ENCODE measurements around the gene NFKB1. TPM values are rescaled to one million over a fixed set of nuclear protein-coding genes. Genes with fewer than 3 reads are reported as not detected.
"Not testable (repeated sequence)": the region's sequence is repeated elsewhere in the genome, so short reads cannot be mapped to it uniquely, and the experiment has no call there.

NFKB1 gene
- total RNA-seq, 1 donor from 2014 or later: 24.6 TPM

DNA sequence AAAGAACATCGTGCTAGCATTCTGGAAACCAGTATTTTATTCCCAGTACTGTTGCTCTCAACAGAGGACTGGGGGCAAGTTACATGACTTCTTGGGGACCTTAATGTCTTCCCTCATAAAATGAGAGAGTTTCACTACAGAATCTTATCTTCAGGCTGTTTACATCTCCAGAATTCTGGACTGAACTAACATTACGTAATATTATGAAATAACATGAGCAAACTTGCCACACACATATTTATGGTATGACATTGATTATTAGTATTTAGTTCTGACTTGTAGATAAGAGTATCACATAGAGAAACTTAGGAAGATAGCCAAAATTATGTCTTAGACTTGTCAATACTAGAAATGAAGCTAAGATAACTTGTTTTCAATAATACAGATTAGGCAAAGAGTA lies 68.0 kb downstream of the NFKB1 start:
- Mint-ChIP-seq H3K4me1 (no peaks in the 10 kb centered on the region), H3K27ac (ENCODE audit: unreplicated experiment) (no peak overlapping the region), H3K27me3 (ENCODE audit: low read depth) (no peaks in the 10 kb centered on the region), H3K4me3 (no peak overlapping the region), H3K36me3 (ENCODE audit: low read depth) (peaks cover 19% of the 10 kb centered on the region), H3K9me3 (peaks cover 3% of the 10 kb centered on the region)
- TF ChIP-seq, protein P1, sequence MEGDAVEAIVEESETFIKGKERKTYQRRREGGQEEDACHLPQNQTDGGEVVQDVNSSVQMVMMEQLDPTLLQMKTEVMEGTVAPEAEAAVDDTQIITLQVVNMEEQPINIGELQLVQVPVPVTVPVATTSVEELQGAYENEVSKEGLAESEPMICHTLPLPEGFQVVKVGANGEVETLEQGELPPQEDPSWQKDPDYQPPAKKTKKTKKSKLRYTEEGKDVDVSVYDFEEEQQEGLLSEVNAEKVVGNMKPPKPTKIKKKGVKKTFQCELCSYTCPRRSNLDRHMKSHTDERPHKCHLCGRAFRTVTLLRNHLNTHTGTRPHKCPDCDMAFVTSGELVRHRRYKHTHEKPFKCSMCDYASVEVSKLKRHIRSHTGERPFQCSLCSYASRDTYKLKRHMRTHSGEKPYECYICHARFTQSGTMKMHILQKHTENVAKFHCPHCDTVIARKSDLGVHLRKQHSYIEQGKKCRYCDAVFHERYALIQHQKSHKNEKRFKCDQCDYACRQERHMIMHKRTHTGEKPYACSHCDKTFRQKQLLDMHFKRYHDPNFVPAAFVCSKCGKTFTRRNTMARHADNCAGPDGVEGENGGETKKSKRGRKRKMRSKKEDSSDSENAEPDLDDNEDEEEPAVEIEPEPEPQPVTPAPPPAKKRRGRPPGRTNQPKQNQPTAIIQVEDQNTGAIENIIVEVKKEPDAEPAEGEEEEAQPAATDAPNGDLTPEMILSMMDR (conservative IDR thresholded peaks at IDR 0.05): no peak
- no peak for DNase-seq (ENCODE audit: low read depth, low spot score)

DNA sequence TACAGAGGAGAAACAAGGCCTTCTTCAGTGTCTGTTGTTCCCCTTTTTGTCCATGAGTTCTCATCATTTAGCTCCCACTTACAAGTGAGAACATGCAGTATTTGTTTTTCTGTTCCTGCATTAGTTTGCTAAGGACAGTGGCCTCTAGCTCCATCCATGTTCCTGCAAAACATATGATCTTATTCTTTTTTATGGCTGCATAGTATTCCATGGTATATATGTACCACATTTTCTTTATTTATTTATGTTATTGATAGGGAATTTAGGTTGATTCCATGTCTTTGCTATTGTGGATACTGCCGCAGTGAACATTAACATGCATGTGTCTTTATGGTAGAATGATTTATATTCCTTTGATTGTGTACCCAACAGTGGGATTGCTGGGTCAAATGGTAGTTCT lies 69.1 kb downstream of the NFKB1 start:
- peaks cover 19% of the 10 kb centered on the region for H3K36me3 Mint-ChIP-seq (ENCODE audit: low read depth)
- H3K4me1 Mint-ChIP-seq; H3K27me3 Mint-ChIP-seq (ENCODE audit: low read depth); H3K27ac Mint-ChIP-seq (ENCODE audit: unreplicated experiment); H3K9me3 Mint-ChIP-seq; DNase-seq (ENCODE audit: low read depth, low spot score); H3K4me3 Mint-ChIP-seq: not testable (repeated sequence)

DNA sequence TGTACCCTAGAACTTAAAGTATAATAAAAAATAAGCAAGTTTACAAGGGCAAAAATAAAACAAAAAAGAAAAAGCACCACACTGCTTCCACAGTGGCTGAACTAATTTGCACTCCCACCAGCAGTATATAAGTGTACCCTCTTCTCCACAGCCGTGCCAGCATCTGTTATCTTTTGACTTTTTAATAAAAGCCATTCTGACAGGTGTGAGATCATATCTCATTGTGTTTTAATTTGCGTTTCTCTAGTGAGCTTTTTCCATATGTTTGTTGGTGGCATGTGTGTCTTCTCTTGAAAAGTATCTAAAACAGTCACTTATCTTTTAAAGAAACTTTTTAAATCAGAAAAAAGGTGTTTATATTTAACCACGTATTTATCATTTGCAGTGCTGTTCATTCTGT lies 71.3 kb downstream of the NFKB1 start:
- peaks cover 3% of the 10 kb centered on the region for H3K9me3 Mint-ChIP-seq
- H3K27me3 Mint-ChIP-seq (ENCODE audit: low read depth): no peaks in the 10 kb centered on the region
- TF ChIP-seq, protein P1 (conservative IDR thresholded peaks at IDR 0.05): no peak
- no peak for DNase-seq (ENCODE audit: low read depth, low spot score)
- H3K27ac Mint-ChIP-seq (ENCODE audit: unreplicated experiment): no peak overlapping the region
- no peak overlapping the region for H3K4me3 Mint-ChIP-seq
- H3K4me1 Mint-ChIP-seq: peaks cover 6% of the 10 kb centered on the region
- peaks cover 23% of the 10 kb centered on the region for H3K36me3 Mint-ChIP-seq (ENCODE audit: low read depth)

DNA sequence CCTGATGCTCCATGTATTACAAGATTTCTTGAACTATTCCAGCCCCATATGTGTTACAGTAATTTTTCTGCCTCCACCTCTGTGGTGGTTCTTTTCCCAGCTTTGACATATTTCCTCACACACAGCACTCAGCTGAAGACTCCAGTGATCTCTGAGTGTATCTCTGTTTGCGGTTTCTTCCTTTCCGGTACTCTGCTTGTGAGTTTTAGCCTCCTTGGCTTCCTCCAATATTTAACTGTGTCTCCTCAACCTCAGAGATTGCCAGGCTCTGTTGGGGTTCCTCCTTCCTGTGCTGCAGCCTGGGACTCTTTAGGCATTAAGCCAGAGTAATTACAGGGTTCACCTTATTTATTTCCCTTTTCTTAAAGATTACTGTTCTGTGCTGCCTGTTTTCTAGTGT lies 73.2 kb downstream of the NFKB1 start:
- H3K9me3 Mint-ChIP-seq: peaks cover 3% of the 10 kb centered on the region
- DNase-seq (ENCODE audit: low read depth, low spot score): no peak
- H3K27me3 Mint-ChIP-seq (ENCODE audit: low read depth): no peaks in the 10 kb centered on the region
- H3K36me3 Mint-ChIP-seq (ENCODE audit: low read depth): peaks cover 23% of the 10 kb centered on the region
- peaks cover 6% of the 10 kb centered on the region for H3K4me1 Mint-ChIP-seq
- H3K4me3 Mint-ChIP-seq: no peak overlapping the region
- H3K27ac Mint-ChIP-seq (ENCODE audit: unreplicated experiment): no peak overlapping the region
- TF ChIP-seq, protein P1 (conservative IDR thresholded peaks at IDR 0.05): no peak

DNA sequence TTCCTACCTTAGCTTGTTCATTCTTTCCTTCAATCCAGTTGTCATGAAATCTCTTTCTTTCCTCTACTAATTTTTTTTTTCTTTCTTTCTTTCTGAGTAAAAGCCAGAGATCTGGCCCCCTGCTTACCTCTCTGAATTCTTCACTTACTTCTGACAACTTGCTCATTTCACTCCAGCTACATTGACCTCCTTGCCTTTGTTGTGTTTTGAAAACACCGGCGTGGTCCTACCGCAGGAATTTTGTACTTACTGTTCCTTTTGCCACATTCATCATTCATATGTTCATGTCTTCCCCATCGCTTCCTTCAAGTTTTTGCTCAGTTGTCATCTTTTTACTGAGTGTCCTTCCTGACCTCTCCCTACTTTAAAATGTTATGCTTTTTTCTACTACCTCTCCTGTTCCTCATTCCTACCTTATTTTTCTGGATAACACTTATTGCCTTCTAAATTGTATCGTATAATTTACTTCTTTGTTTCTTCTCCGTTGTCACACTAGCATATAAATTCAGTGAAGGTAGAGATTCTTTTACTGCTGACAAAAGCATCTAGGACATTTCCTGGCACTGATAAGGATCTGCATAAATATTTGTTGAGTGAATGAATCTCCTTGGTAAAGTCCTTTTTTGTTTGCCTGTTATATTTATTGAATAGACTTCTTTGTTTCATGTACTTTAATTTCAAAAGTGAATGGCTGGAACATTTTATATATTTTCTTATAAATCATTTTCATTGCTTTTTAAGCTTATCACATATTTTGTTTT lies 74.4 kb downstream of the NFKB1 start:
- no peak overlapping the region for H3K4me3 Mint-ChIP-seq
- H3K9me3 Mint-ChIP-seq: peaks cover under 1% of the 10 kb centered on the region
- no peak for DNase-seq (ENCODE audit: low read depth, low spot score)
- TF ChIP-seq, protein P1 (conservative IDR thresholded peaks at IDR 0.05): no peak
- H3K4me1 Mint-ChIP-seq: peaks cover 6% of the 10 kb centered on the region
- H3K27ac Mint-ChIP-seq (ENCODE audit: unreplicated experiment): no peak overlapping the region
- H3K27me3 Mint-ChIP-seq (ENCODE audit: low read depth): no peaks in the 10 kb centered on the region
- peaks cover 21% of the 10 kb centered on the region for H3K36me3 Mint-ChIP-seq (ENCODE audit: low read depth)

DNA sequence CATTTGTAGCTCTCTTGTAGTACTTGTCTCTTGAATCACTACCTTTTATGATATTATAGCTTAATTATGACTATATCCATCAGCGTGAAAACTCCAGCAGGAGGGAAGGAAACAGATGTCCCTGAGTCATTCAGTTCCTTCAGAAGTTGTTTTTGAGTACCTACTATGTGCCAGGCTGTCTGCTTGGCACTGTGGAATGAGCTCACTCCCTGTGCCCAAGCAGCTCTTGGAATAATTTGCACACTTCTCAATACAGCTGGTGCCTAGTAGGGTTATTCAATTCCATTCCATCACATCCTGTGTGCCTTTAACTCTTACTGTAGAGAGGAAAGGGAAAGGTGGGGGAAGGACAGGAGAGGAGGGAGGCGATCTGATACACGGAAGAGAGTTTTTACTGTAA lies 77.1 kb downstream of the NFKB1 start:
- Mint-ChIP-seq H3K4me1 (peaks cover 6% of the 10 kb centered on the region), H3K36me3 (ENCODE audit: low read depth) (peaks cover 19% of the 10 kb centered on the region), H3K27me3 (ENCODE audit: low read depth) (no peaks in the 10 kb centered on the region), H3K27ac (ENCODE audit: unreplicated experiment) (no peak overlapping the region), H3K9me3 (no peaks in the 10 kb centered on the region), H3K4me3 (no peak overlapping the region)
- TF ChIP-seq, protein P1 (conservative IDR thresholded peaks at IDR 0.05): no peak
- DNase-seq (ENCODE audit: low read depth, low spot score): no peak
